IPS DF 6.9 (cell line): Measurements from ENCODE around the gene COMMD4.

ENCODE experiments used
- DNase-seq: peaks from one replicate; pipeline ENCODE4 v3.0.0-alpha.2; 2013; ENCODE audit warnings: low read depth, low spot score
- H3K27ac ChIP-seq: one replicate; pipeline ENCODE4 v1.5.1; 2013; ENCODE audit warnings: low read length, control low read depth
- H3K27me3 ChIP-seq: 2 replicates; pipeline ENCODE4 v1.6.1; 2013; ENCODE audit warnings: mild to moderate bottlenecking, low read length; ENCODE audit not compliant: control insufficient read depth, insufficient read depth
- H3K36me3 ChIP-seq: 2 replicates; pipeline ENCODE4 v1.6.1; 2013; ENCODE audit warnings: low read length; ENCODE audit not compliant: control insufficient read depth, insufficient read depth
- H3K4me1 ChIP-seq: 2 replicates; pipeline ENCODE4 v1.6.1; 2013; ENCODE audit warnings: low read length; ENCODE audit not compliant: control insufficient read depth, insufficient read depth
- H3K4me3 ChIP-seq: 2 replicates; pipeline ENCODE4 v1.5.1; 2013; ENCODE audit warnings: mild to moderate bottlenecking, low read length
- H3K9me3 ChIP-seq: 2 replicates; pipeline ENCODE4 v1.6.1; 2013; ENCODE audit warnings: low read length, inconsistent platforms; ENCODE audit not compliant: control insufficient read depth, insufficient read depth
- WGBS: extraction: QIAGEN DNeasy Blood & Tissue Kit; methylation state at CpG from one replicate; pipeline ENCODE4 v1.1.7; 2013; ENCODE audit warnings: mixed read lengths, missing lambda C conversion rate; ENCODE audit not compliant: insufficient read length, insufficient coverage; 5-methylcytosine and 5-hydroxymethylcytosine counted together

The COMMD4 gene

GRCh38 chr15:75356517-75356916, 20.7 kb downstream of the COMMD4 start:
- no peaks in the 10 kb centered on the region for H3K9me3 ChIP-seq
- no CpG with 5 or more reads among the region's 20 CpGs for WGBS
- DNase-seq = no peak
- H3K4me3 ChIP-seq = no peak overlapping the region
- H3K27me3 ChIP-seq = no peaks in the 10 kb centered on the region
- peaks cover 25% of the 10 kb centered on the region for H3K36me3 ChIP-seq
- H3K27ac ChIP-seq = no peak overlapping the region
- no peaks in the 10 kb centered on the region for H3K4me1 ChIP-seq

GRCh38 chr15:75357976-75358673, 22.3 kb downstream of the COMMD4 start:
- Histone ChIP-seq H3K9me3 (no peaks in the 10 kb centered on the region), H3K27me3 (no peaks in the 10 kb centered on the region), H3K27ac (no peak overlapping the region), H3K36me3 (peaks cover 34% of the 10 kb centered on the region), H3K4me3 (no peak overlapping the region), H3K4me1 (no peaks in the 10 kb centered on the region)
- no CpG with 5 or more reads among the region's 17 CpGs for WGBS
- DNase-seq = no peak

GRCh38 chr15:75358771-75359536, 23.1 kb downstream of the COMMD4 start:
- H3K4me1 ChIP-seq = no peaks in the 10 kb centered on the region
- WGBS = no CpG with 5 or more reads among the region's 10 CpGs
- H3K27me3 ChIP-seq = no peaks in the 10 kb centered on the region
- H3K4me3 ChIP-seq = no peak overlapping the region
- H3K36me3 ChIP-seq = peaks cover 34% of the 10 kb centered on the region
- no peaks in the 10 kb centered on the region for H3K9me3 ChIP-seq
- no peak for DNase-seq
- no peak overlapping the region for H3K27ac ChIP-seq

GRCh38 chr15:75359537-75360250, 23.8 kb downstream of the COMMD4 start:
- Histone ChIP-seq H3K4me1 (no peaks in the 10 kb centered on the region), H3K27me3 (no peaks in the 10 kb centered on the region), H3K4me3 (no peak overlapping the region), H3K9me3 (no peaks in the 10 kb centered on the region), H3K36me3 (peaks cover 34% of the 10 kb centered on the region), H3K27ac (no peak overlapping the region)
- no CpG with 5 or more reads among the region's 15 CpGs for WGBS
- no peak for DNase-seq

- WGBS = no CpG with 5 or more reads among the region's 1 CpG
- no peaks in the 10 kb centered on the region for H3K4me1 ChIP-seq
- H3K4me3 ChIP-seq = no peak overlapping the region
- peaks cover 34% of the 10 kb centered on the region for H3K36me3 ChIP-seq
- H3K27ac ChIP-seq = no peak overlapping the region
- DNase-seq = no peak
- H3K9me3 ChIP-seq = no peaks in the 10 kb centered on the region
- no peaks in the 10 kb centered on the region for H3K27me3 ChIP-seq
Measured at GRCh38 chr15:75360391-75360790, 24.5 kb downstream of the COMMD4 start.

- no CpG with 5 or more reads among the region's 7 CpGs for WGBS
- H3K4me1 ChIP-seq = no peaks in the 10 kb centered on the region
- H3K27ac ChIP-seq = no peak overlapping the region
- no peak for DNase-seq
- H3K36me3 ChIP-seq = peaks cover 34% of the 10 kb centered on the region
- H3K27me3 ChIP-seq = no peaks in the 10 kb centered on the region
- H3K9me3 ChIP-seq = no peaks in the 10 kb centered on the region
- no peak overlapping the region for H3K4me3 ChIP-seq
Measured at GRCh38 chr15:75360856-75361255, 25.0 kb downstream of the COMMD4 start.

- Histone ChIP-seq H3K4me1 (no peaks in the 10 kb centered on the region), H3K27ac (no peak overlapping the region), H3K9me3 (no peaks in the 10 kb centered on the region), H3K27me3 (no peaks in the 10 kb centered on the region), H3K36me3 (peaks cover 33% of the 10 kb centered on the region), H3K4me3 (no peak overlapping the region)
- no CpG with 5 or more reads among the region's 10 CpGs for WGBS
- no peak for DNase-seq
Measured at GRCh38 chr15:75361361-75361988, 25.6 kb downstream of the COMMD4 start.

GRCh38 chr15:75361989-75362641, 26.3 kb downstream of the COMMD4 start:
- no peak for DNase-seq
- WGBS = no CpG with 5 or more reads among the region's 13 CpGs
- no peaks in the 10 kb centered on the region for H3K27me3 ChIP-seq
- peaks cover 32% of the 10 kb centered on the region for H3K36me3 ChIP-seq
- no peaks in the 10 kb centered on the region for H3K4me1 ChIP-seq
- H3K9me3 ChIP-seq = no peaks in the 10 kb centered on the region
- H3K4me3 ChIP-seq = no peak overlapping the region
- H3K27ac ChIP-seq = no peak overlapping the region

- peaks cover 3% of the 10 kb centered on the region; the same call in 1 of the 2 replicates for H3K4me1 ChIP-seq
- H3K36me3 ChIP-seq = peaks cover 32% of the 10 kb centered on the region
- H3K4me3 ChIP-seq = no peak overlapping the region
- WGBS = no CpG with 5 or more reads among the region's 7 CpGs
- no peaks in the 10 kb centered on the region for H3K27me3 ChIP-seq
- DNase-seq = no peak
- no peaks in the 10 kb centered on the region for H3K9me3 ChIP-seq
- no peak overlapping the region for H3K27ac ChIP-seq
Measured at GRCh38 chr15:75362642-75363249, 26.9 kb downstream of the COMMD4 start.
